ENCODE measurements around the gene PDE1A.

Gene PDE1A

GRCh38 chr2:182208421-182208820, 218.4 kb downstream of the PDE1A start:
- no peak for DNase-seq (ENCODE audit: low read depth, low spot score)

DNA sequence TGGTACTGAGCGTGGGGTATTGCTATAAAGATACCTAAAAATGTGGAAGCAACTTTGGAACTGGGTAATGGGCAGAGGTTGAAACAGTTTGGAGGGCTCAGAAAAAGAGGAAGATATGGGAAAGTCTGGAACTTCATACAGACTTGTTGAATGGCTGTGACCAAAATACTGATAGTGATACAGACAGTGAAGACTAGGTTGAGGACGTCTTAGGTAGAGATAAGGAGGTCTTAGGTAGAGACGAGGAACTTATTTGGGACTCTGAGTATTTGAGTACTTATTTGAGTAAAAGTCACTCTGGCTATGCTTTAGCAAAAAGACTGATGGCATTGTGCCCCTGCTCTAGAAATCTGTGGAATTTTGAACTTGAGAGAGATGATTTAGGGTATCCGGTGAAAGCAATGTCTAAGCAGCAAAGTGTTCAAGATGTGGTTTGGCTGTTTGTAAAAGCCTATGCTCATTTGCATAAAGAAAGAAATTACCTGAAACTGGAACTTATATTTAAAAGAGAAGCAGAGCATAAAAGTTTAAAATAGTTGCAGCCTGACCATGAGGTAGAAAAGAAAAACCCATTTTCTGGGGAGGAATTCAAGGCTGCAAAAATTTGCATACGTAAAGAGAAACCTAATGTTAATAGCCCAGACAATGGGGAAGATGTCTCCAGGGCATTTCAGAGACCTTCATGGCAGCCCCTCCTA, 219.6 kb downstream of the PDE1A start:
- DNase-seq (ENCODE audit: low read depth, low spot score): no peak

- DNase-seq (ENCODE audit: low read depth, low spot score): no peak
Measured at GRCh38 chr2:182197529-182197928, 229.3 kb downstream of the PDE1A start.

GRCh38 chr2:182193291-182193690, 233.5 kb downstream of the PDE1A start:
- DNase-seq (ENCODE audit: low read depth, low spot score): no peak

DNA sequence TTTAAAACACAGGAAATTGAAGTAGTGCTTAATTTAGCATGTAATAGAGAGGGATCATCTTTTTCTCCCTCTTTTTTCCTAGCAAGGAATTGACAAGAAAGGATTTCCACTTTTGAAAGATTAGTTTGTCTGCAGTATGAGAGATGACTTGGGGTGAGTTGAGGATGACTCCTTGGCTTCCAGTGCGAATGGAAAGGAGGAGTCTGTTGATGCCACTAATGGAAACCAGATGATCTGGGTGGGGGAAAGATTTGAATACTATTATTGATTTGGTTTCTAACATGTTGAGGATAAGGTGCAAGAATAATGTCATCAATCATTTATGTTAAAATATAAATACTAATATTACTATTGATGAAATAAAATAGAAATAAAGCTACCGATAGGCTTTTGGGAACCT, 235.8 kb downstream of the PDE1A start:
- DNase-seq (ENCODE audit: low read depth, low spot score): no peak

DNA sequence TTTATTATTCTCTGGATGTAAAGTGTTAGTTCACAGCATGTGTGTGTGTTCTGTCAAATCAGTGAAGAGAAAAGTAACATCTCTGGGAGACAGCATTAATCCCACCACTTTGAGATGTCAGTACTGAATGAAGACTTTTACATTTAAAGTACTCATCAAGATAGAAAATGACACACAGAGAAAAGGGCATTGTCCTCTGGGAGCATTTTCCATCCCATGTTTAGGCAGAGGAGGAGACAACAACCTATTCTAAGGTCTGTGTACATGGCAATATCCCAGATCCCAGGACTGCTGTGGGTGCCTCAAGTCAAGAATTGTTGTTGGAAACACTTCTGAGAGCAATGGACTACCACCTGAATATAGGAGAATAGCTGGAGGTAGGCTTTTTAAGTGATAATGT, 239.7 kb downstream of the PDE1A start:
- no peak for DNase-seq (ENCODE audit: low read depth, low spot score)

GRCh38 chr2:182186132-182186735, 240.6 kb downstream of the PDE1A start:
- DNase-seq (ENCODE audit: low read depth, low spot score): no peak

DNA sequence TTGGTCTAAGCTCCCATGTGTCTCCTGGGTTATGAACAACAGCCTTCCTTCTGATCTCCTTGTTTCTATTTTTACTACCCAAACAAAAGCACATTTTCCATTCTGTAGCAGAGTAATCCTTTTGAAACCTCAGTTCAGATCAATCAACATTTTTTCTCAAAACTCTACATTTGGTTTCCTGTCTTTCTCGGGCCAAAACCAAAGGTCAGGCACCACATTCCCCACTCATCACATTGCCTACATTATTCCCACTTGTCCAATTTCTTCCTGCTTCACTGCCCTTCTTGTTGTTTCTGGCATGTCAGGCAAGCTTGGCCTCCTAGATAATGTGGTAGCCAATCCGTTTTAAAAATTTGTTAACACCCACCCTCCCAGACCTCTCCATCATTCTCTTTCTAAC, 244.4 kb downstream of the PDE1A start:
- DNase-seq (ENCODE audit: low read depth, low spot score): no peak

- no peak for DNase-seq (ENCODE audit: low read depth, low spot score)
Measured at GRCh38 chr2:182181381-182181780, 245.5 kb downstream of the PDE1A start.

DNA sequence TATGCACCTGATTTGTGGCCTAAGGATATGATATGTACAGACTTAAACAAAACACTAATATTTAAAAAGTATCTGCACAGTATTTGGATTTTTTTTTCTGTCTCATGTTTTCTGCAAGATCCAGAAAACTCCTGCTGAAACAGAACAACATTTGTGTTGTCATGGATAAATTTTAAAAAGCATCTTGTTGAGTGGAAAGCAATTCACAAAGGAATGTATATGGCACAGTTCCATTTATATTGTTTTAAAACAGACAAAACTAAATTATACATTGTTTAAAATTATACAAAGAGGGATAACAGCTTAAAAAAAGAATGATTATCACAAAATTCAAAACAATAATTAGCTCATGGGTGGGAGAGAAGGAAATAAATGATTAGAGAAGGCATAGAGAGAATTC, 247.7 kb downstream of the PDE1A start:
- no peak for DNase-seq (ENCODE audit: low read depth, low spot score)

GRCh38 chr2:182173944-182174622, 252.8 kb downstream of the PDE1A start:
- no peak for DNase-seq (ENCODE audit: low read depth, low spot score)

DNA sequence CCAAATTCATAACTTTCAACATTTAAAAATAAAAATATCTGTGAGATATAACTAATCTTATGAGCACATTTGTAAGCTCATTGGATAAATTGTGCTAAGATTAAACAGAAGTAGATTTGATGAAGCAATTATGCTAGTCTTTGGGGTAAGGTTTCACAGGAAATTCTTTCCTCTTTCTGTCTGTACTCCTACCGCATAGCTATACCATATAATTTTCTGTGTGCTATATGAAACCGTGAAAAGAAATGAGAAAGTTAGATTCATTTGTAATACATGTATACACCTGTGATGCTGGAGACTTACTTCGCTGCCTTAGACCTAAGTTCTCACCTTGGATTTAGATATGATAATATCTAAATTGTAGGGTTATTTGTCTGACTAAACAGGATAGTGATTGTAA, 256.5 kb downstream of the PDE1A start:
- DNase-seq (ENCODE audit: low read depth, low spot score): no peak

DNA sequence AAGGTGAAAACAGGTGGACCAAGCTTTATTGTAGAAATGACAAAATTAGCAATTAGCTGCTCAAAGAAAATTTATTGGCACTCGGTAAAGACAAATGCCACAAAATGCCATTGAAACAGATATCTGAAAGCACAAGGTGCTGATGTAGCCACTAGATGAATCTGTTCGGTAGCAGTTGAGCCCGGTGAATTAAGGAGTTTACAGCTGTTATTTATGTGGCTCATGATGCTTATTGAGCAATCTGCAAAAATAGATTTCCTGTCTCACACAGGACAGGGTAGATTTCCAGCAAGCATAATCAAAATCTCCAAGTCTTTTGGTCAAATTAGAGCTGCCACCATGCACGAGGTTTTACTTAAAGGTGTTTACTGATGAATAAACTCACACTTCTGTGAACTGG, 259.0 kb downstream of the PDE1A start:
- DNase-seq (ENCODE audit: low read depth, low spot score): no peak

GRCh38 chr2:182166841-182167240, 260.0 kb downstream of the PDE1A start:
- DNase-seq (ENCODE audit: low read depth, low spot score): no peak

DNA sequence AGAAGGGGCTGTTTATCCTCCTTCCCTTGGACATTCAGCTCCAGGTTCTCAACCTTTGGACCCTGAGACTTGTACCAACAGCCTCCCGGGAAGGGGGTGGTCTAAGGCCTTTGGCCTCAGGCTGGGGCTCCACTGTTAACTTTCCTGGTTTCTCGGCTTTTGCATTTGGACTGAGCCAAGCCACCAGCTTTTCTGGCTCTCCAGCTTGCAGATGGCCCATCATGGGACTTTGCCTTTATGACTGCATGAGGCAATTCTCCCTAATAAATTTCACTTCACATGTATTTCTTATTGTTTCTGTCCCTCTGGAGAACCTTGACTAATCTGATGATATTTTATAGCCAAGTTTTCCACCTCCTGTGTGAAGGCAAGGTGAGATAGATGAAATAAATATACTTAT, 260.4 kb downstream of the PDE1A start:
- no peak for DNase-seq (ENCODE audit: low read depth, low spot score)

- no peak for DNase-seq (ENCODE audit: low read depth, low spot score)
Measured at GRCh38 chr2:182165202-182165601, 261.6 kb downstream of the PDE1A start.

DNA sequence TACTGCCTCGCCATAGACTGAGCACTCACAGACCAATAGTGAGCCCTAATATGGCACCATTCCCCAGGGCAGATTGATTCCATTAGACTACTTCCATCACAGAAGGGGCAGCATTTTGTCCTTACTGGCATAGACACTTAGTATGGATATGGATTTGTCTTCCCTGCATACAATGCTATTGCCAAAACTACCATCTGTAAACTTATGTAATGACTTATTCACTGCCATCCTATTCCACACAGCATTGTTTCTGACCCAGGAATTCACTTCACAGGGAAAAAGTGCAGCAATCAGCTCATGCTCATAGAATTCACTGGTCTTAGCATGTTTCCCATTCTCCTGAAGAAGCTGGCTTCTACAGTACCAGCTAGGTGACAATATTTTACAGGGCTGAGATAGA, 262.1 kb downstream of the PDE1A start:
- no peak for DNase-seq (ENCODE audit: low read depth, low spot score)

GRCh38 chr2:182163878-182164277, 263.0 kb downstream of the PDE1A start:
- DNase-seq (ENCODE audit: low read depth, low spot score): no peak

- DNase-seq (ENCODE audit: low read depth, low spot score): no peak
Measured at GRCh38 chr2:182148344-182148743, 278.5 kb downstream of the PDE1A start.

DNA sequence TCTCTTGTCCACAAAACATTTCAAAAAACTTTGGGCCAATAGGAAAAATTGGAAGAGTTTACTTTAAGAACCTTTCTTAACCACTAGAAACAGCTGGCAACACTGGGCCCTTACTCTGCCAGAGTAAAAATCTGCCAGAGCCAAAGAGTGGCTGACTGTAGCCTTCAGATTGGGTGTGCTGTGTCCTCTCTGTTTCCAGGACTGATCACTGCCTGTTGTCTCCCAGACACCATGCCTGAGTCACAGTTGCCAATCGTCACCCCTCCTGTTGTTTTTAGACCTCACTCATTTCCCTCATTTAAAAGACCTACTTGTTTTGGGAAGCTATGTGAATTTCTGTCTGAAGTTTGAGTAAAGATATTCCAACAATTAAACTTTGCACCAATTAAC, 282.1 kb downstream of the PDE1A start:
- peak; percentile 20 for DNase-seq (ENCODE audit: low read depth, low spot score)

DNA sequence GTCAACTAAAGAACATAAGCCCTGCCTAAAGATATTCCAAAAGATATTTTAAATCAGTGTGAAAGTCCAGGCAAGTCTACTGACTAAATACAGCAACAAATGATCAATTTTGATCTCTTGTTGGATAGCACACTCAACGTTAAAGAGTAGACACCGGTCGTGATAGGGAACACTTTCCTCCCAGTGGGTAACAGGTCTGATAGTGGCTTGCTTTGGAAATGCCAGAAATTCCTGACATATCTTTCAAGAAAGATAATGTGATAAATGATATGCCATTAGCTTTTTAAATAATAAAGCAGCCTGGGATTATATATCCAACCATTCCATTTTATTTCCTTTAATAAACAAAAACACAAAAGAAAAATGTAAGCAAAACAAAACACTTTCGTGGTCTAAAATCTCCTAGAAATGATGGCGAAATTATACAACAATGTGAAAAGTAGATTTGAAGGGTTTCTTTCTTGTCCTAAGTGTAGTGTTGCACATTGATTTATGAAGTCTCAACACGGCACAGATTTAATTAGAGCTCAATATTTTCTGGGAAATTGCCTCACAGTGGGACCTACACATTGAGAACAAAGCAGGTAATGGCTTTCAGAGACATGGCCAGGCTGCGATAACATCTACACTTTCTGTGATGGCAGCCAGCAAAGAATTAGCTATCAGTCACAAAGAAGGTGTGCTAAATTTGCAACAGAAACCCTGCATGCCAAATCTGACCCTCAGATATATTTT, 282.6 kb downstream of the PDE1A start:
- no peak for DNase-seq (ENCODE audit: low read depth, low spot score)

- DNase-seq (ENCODE audit: low read depth, low spot score): no peak
Measured at GRCh38 chr2:182142062-182142461, 284.8 kb downstream of the PDE1A start.

Data from ELF-1 (cell line).